IgD-negative memory B cell (primary cell): ENCODE data around the gene SLC4A1. TPM values are rescaled to one million over a fixed set of nuclear protein-coding genes. Genes with fewer than 3 reads are reported as not detected.
A peak's percentile ranks its signal among the peaks of the same experiment; 100 is the strongest.

ENCODE experiments used
- H3K27ac Mint-ChIP-seq, 3 donors: one replicate each; pipeline ENCODE4 v1.8.0; 2020 to 2022; ENCODE audit warnings: mild to moderate bottlenecking in 3 of 3, mixed read lengths in 3 of 3, moderate library complexity in 1 of 3
- H3K27me3 Mint-ChIP-seq: one replicate; pipeline ENCODE4 v1.8.0; 2021; ENCODE audit warnings: mixed read lengths
- H3K36me3 Mint-ChIP-seq: one replicate; pipeline ENCODE4 v1.8.0; 2020; ENCODE audit warnings: mild to moderate bottlenecking, mixed read lengths
- H3K4me1 Mint-ChIP-seq, 3 donors: one replicate each; pipeline ENCODE4 v1.8.0; 2020 to 2022; ENCODE audit warnings: mixed read lengths in 3 of 3, mild to moderate bottlenecking in 1 of 3
- H3K4me3 Mint-ChIP-seq, 4 donors: one replicate each; pipeline ENCODE4 v1.8.0; 2020 to 2022; ENCODE audit warnings: mild to moderate bottlenecking in 4 of 4, mixed read lengths in 4 of 4, moderate library complexity in 3 of 4
- H3K9me3 Mint-ChIP-seq, 3 donors: one replicate each; pipeline ENCODE4 v1.8.0; 2020 to 2021; ENCODE audit warnings: mixed read lengths in 3 of 3, mild to moderate bottlenecking in 1 of 3
- polyA plus RNA-seq: library from polyadenylated mRNA; unstranded; fragments of 300-500 nt; fragmentation: Illumina TruSeq; gene quantifications from one replicate; pipeline ENCODE4 v1.2.3, GENCODE V29; 2021

The SLC4A1 gene
- polyA plus RNA-seq, 1 donor from 2014 or later: not detected

DNA sequence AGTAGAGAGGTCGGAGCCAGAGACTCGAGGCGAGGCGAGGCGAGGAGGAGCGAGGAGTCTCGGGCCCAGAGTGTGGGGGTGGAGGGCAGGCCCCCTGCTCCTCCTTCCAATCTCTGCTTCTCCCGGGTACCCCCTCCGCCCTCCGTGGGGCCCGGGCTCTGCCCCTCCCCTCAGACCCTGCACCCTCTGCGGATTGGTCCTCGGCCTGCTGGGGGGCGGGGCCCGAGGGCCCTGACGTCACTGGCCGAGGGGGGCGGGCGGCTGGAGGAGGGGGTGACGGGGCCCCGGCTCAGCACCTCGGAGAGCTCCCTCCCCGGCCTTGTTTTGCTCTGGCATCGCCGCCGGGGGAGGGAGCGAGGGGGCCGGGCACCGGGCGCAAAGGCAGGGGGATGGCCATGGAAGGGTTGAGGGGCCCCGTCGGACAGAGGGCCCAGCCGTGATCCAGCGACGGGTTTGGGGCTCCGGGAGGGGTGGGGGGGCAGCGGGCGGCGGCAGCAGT is 40.4 kb upstream of the SLC4A1 start, which contains the start of gene RUNDC3A:
Gene RUNDC3A, plus strand, starts transcription at position 282 of the 499 bp plus-strand sequence. CDS start 232 bp downstream, outside the sequence.
- no peaks in the 10 kb centered on the region for H3K9me3 Mint-ChIP-seq
- H3K4me3 Mint-ChIP-seq: peak within 1 kb of the TSS; percentile 21 to 78 (median 40)
- H3K27me3 Mint-ChIP-seq: peaks cover 21% of the 10 kb centered on the region

GRCh38 chr17:44307387-44308186 is 39.7 kb upstream of the SLC4A1 start:
- no peaks in the 10 kb centered on the region for H3K36me3 Mint-ChIP-seq
- peaks cover 23% of the 10 kb centered on the region for H3K27me3 Mint-ChIP-seq
- no peaks in the 10 kb centered on the region for H3K9me3 Mint-ChIP-seq
- no peak overlapping the region for H3K27ac Mint-ChIP-seq
- H3K4me1 Mint-ChIP-seq: peaks cover 0 to 14% (median 12%) of the 10 kb centered on the region in 3 donors
- H3K4me3 Mint-ChIP-seq: peak overlapping the region in 3 of 4 donors; percentile 21 to 78 (median 61)

More for the DNA sequence above, 40.4 kb upstream of the SLC4A1 start, which contains the start of gene RUNDC3A:
- Mint-ChIP-seq H3K4me1 (peaks cover 0 to 12% (median 11%) of the 10 kb centered on the region in 3 donors), H3K36me3 (no peaks in the 10 kb centered on the region), H3K27ac (peak within 1 kb of the TSS in 1 of 3 donors; percentile 30)

- no peak overlapping the region for H3K4me3 Mint-ChIP-seq
- peaks cover 0 to 8% (median 6%) of the 10 kb centered on the region in 3 donors for H3K4me1 Mint-ChIP-seq
- H3K27ac Mint-ChIP-seq: no peak overlapping the region
Measured at GRCh38 chr17:44304651-44305050, 36.7 kb upstream of the SLC4A1 start.

GRCh38 chr17:44297975-44298374 is 30.0 kb upstream of the SLC4A1 start:
- Mint-ChIP-seq H3K9me3 (no peaks in the 10 kb centered on the region), H3K27me3 (peaks cover 4% of the 10 kb centered on the region), H3K36me3 (peaks cover 3% of the 10 kb centered on the region), H3K27ac (no peak overlapping the region), H3K4me3 (no peak overlapping the region), H3K4me1 (peaks cover 0 to 2% (median under 1%) of the 10 kb centered on the region in 3 donors)

More at GRCh38 chr17:44304651-44305050, 36.7 kb upstream of the SLC4A1 start:
- no peaks in the 10 kb centered on the region for H3K36me3 Mint-ChIP-seq
- H3K27me3 Mint-ChIP-seq: peaks cover 24% of the 10 kb centered on the region
- no peaks in the 10 kb centered on the region for H3K9me3 Mint-ChIP-seq

GRCh38 chr17:44293509-44294226 is 25.7 kb upstream of the SLC4A1 start:
- no peaks in the 10 kb centered on the region for H3K27me3 Mint-ChIP-seq
- no peak overlapping the region for H3K27ac Mint-ChIP-seq
- no peaks in the 10 kb centered on the region for H3K9me3 Mint-ChIP-seq
- peaks cover 3% of the 10 kb centered on the region for H3K36me3 Mint-ChIP-seq
- H3K4me1 Mint-ChIP-seq: no peaks in the 10 kb centered on the region
- no peak overlapping the region for H3K4me3 Mint-ChIP-seq

DNA sequence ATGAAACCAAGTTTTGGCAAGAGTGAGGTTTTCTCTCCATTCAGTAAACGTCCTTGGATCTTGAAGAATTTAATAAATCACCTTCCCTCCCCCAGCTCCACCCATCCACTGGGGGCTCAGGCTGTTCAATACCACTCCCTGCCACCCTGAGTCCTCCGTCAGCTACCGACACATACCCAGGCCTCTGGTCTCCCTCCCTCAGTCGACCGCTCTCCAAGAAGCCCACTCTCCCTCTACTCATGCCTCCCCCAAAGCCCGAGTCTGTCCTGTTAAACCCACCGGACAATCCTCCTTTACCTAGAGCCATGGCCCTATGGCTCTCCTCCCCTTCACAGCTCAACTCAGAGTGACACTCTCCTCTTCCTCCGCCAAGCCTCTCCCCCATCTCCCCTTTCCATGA is 19.7 kb upstream of the SLC4A1 start:
- H3K36me3 Mint-ChIP-seq: peaks cover 2% of the 10 kb centered on the region
- H3K4me1 Mint-ChIP-seq: peaks cover 0 to 2% (median 0%) of the 10 kb centered on the region in 3 donors
- no peak overlapping the region for H3K4me3 Mint-ChIP-seq
- peaks cover 7% of the 10 kb centered on the region for H3K27me3 Mint-ChIP-seq
- H3K9me3 Mint-ChIP-seq: no peaks in the 10 kb centered on the region
- no peak overlapping the region for H3K27ac Mint-ChIP-seq

GRCh38 chr17:44284024-44284400 is 16.1 kb upstream of the SLC4A1 start:
- Mint-ChIP-seq H3K36me3 (peaks cover 2% of the 10 kb centered on the region), H3K9me3 (no peaks in the 10 kb centered on the region), H3K27ac (no peak overlapping the region), H3K4me3 (no peak overlapping the region), H3K4me1 (peaks cover 5 to 7% (median 6%) of the 10 kb centered on the region in 3 donors), H3K27me3 (peaks cover 13% of the 10 kb centered on the region)

DNA sequence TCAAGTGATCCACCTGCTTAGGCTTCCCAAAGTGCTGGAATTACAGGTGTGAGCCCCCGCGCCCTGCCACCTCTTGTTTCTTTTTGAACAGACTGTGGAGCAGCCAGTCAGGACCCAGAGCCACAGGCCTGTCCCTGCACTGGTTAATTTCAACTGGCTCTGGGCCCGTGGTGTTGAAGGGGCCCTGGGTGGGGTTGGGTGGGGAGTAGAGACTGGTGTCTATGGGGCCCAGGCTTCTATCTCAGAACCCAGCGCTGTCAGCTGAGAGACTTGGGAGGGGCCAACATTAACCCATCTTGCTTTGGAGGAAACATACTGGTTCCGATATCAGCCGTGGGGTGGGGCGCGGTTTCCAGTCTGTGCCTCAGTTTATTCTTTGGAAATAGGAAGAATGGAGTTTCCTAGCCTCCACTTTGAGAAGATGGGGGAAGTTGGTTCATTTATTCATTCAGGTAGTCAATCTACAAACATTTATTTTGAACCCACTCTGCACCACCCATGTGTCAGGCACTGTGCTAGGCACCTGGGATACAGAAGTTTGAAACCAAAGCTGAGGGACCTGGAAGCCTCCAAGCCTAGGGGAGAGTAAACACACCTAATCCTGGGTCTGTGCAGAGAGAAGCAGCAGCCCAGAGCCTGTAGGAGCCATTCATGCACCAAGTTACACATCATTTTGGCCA is 15.5 kb upstream of the SLC4A1 start:
- H3K27ac Mint-ChIP-seq: no peak overlapping the region
- H3K36me3 Mint-ChIP-seq: peaks cover 2% of the 10 kb centered on the region
- H3K4me3 Mint-ChIP-seq: no peak overlapping the region
- no peaks in the 10 kb centered on the region for H3K9me3 Mint-ChIP-seq
- peaks cover 12% of the 10 kb centered on the region for H3K27me3 Mint-ChIP-seq
- peaks cover 5 to 7% (median 6%) of the 10 kb centered on the region in 3 donors for H3K4me1 Mint-ChIP-seq

DNA sequence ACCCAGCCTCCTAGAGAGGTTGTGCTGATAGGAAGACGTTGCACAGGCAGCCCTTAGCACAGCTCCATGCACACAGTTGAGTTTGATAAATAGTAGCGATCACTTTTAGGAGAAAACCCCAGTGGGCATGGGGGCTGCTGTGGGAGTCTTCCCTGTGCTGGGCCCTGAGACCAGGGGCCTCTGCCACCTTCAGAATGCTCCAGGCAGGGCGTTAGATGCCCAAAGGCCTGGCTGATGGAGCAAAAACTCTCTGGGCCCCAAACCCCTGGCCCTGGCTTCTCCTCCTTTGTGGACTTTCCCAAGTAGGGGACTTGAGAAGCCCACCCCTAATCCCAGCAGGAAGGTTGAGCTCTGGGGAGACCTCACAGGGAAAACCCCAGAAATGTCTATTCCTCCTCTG is 14.3 kb upstream of the SLC4A1 start:
- Mint-ChIP-seq H3K9me3 (no peaks in the 10 kb centered on the region), H3K36me3 (no peaks in the 10 kb centered on the region), H3K4me3 (no peak overlapping the region), H3K27me3 (peaks cover 7% of the 10 kb centered on the region), H3K27ac (no peak overlapping the region), H3K4me1 (peaks cover 5 to 6% (median 5%) of the 10 kb centered on the region in 3 donors)

- no peaks in the 10 kb centered on the region for H3K9me3 Mint-ChIP-seq
- H3K27ac Mint-ChIP-seq: no peak overlapping the region
- no peak overlapping the region for H3K4me3 Mint-ChIP-seq
- peaks cover 5 to 6% (median 5%) of the 10 kb centered on the region in 3 donors for H3K4me1 Mint-ChIP-seq
- H3K27me3 Mint-ChIP-seq: peaks cover 7% of the 10 kb centered on the region
- no peaks in the 10 kb centered on the region for H3K36me3 Mint-ChIP-seq
Measured at GRCh38 chr17:44281570-44281969, 13.6 kb upstream of the SLC4A1 start.

DNA sequence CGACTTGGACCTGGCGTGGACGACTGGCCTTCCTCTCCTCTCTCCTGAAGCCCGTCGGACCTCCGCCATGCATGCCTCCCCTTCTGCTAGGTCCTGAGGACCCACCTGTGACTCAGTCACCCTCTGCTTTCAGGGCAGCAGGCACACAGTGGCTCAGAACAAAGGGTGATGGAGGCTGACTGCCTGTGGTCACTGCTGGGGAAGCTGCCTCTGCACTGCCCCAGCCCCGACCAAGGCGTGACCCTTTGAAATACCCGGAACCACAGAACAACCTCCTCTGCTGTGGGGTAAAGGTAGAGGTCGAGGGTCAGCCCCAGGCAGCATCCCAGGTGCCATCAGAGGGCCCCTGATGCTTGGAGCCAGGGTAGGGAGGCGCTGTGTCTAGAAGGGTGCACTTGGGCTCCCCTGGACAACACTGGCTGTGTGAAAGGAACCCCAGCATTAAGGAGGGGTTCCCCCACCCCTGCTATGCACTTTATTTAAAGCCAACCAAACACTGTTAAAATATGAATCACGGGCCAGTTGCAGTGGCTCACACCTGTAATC is 12.5 kb upstream of the SLC4A1 start:
- H3K27ac Mint-ChIP-seq: no peak overlapping the region
- H3K36me3 Mint-ChIP-seq: no peaks in the 10 kb centered on the region
- H3K9me3 Mint-ChIP-seq: no peaks in the 10 kb centered on the region

GRCh38 chr17:44279666-44280391 is 11.9 kb upstream of the SLC4A1 start:
- H3K36me3 Mint-ChIP-seq: no peaks in the 10 kb centered on the region
- H3K27me3 Mint-ChIP-seq: peaks cover 7% of the 10 kb centered on the region
- no peak overlapping the region for H3K27ac Mint-ChIP-seq
- peaks cover 5 to 6% (median 5%) of the 10 kb centered on the region in 3 donors for H3K4me1 Mint-ChIP-seq
- no peak overlapping the region for H3K4me3 Mint-ChIP-seq
- no peaks in the 10 kb centered on the region for H3K9me3 Mint-ChIP-seq

More for the DNA sequence above, 12.5 kb upstream of the SLC4A1 start:
- peaks cover 5 to 6% (median 5%) of the 10 kb centered on the region in 3 donors for H3K4me1 Mint-ChIP-seq
- peaks cover 7% of the 10 kb centered on the region for H3K27me3 Mint-ChIP-seq
- H3K4me3 Mint-ChIP-seq: no peak overlapping the region

DNA sequence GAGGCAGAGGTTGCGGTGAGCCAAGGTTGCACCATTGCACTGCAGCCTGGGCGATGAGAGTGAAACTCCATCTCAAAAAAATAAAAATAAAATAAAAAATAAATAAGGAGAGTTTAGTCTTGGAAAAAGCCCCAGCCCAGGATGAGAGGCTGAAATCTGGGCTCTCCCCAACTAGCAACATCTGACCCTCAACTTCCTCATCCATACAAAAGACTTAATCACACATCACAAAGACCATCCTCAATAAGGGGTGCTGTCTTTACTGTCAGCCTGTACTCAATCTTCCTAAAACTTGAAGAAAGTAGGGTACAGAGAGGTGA is 11.4 kb upstream of the SLC4A1 start:
- H3K9me3 Mint-ChIP-seq: no peaks in the 10 kb centered on the region
- H3K4me3 Mint-ChIP-seq: no peak overlapping the region
- H3K27me3 Mint-ChIP-seq: peaks cover 7% of the 10 kb centered on the region
- no peak overlapping the region for H3K27ac Mint-ChIP-seq
- H3K4me1 Mint-ChIP-seq: peaks cover 5 to 6% (median 5%) of the 10 kb centered on the region in 3 donors
- H3K36me3 Mint-ChIP-seq: no peaks in the 10 kb centered on the region

GRCh38 chr17:44277976-44278375 is 10.0 kb upstream of the SLC4A1 start:
- no peaks in the 10 kb centered on the region for H3K36me3 Mint-ChIP-seq
- H3K27ac Mint-ChIP-seq: no peak overlapping the region
- no peaks in the 10 kb centered on the region for H3K9me3 Mint-ChIP-seq
- H3K27me3 Mint-ChIP-seq: peaks cover 7% of the 10 kb centered on the region
- peak overlapping the region in 1 of 4 donors; percentile 29 for H3K4me3 Mint-ChIP-seq
- H3K4me1 Mint-ChIP-seq: peaks cover 5 to 6% (median 5%) of the 10 kb centered on the region in 3 donors
